Middle frontal gyrus (tissue), 1 donor: ENCODE measurements around the gene DNASE2B.
"Not testable (repeated sequence)": the region's sequence is repeated elsewhere in the genome, so short reads cannot be mapped to it uniquely, and the experiment has no call there.

ENCODE experiments used
- DNase-seq: peaks from one replicate; pipeline ENCODE4 v3.0.0-alpha.2; 2015; ENCODE audit warnings: low spot score; ENCODE audit errors: extremely low spot score

Gene DNASE2B

GRCh38 chr1:84412316-84412942, 14.1 kb downstream of the DNASE2B start:
- no peak for DNase-seq

- DNase-seq, result no peak
Observed at GRCh38 chr1:84415396-84415795, 17.1 kb downstream of the DNASE2B start.

- DNase-seq, result no peak
Observed at GRCh38 chr1:84422909-84423308, 24.6 kb downstream of the DNASE2B start.

GRCh38 chr1:84424513-84425149, 26.3 kb downstream of the DNASE2B start:
- no peak for DNase-seq

GRCh38 chr1:84425150-84425896, 27.0 kb downstream of the DNASE2B start:
- no peak for DNase-seq

- no peak for DNase-seq
Observed at GRCh38 chr1:84426376-84426775, 28.1 kb downstream of the DNASE2B start.

GRCh38 chr1:84427250-84428188, 29.2 kb downstream of the DNASE2B start:
- DNase-seq, result no peak

- no peak for DNase-seq
Observed at GRCh38 chr1:84428235-84428634, 30.0 kb downstream of the DNASE2B start.

GRCh38 chr1:84429231-84429630, 30.9 kb downstream of the DNASE2B start:
- DNase-seq, result no peak

- DNase-seq, result no peak
Observed at GRCh38 chr1:84430546-84430945, 32.3 kb downstream of the DNASE2B start.

GRCh38 chr1:84433258-84434080, 35.2 kb downstream of the DNASE2B start:
- DNase-seq, result no peak

- DNase-seq, result no peak
Observed at GRCh38 chr1:84434081-84434769, 35.9 kb downstream of the DNASE2B start.

GRCh38 chr1:84434801-84435549, 36.7 kb downstream of the DNASE2B start:
- no peak for DNase-seq

GRCh38 chr1:84436876-84437655, 38.8 kb downstream of the DNASE2B start:
- no peak for DNase-seq

GRCh38 chr1:84442256-84442655, 44.0 kb downstream of the DNASE2B start:
- no peak for DNase-seq

GRCh38 chr1:84442747-84443646, 44.7 kb downstream of the DNASE2B start:
- not testable (repeated sequence) for DNase-seq

GRCh38 chr1:84448704-84449103, 50.4 kb downstream of the DNASE2B start:
- DNase-seq, result not testable (repeated sequence)
